IPS-15b (cell line): ENCODE measurements around the gene APOL2.
"Not testable (repeated sequence)": the region's sequence is repeated elsewhere in the genome, so short reads cannot be mapped to it uniquely, and the experiment has no call there.

Experiments
- H3K27me3 ChIP-seq: one replicate; pipeline ENCODE4 v1.6.1; 2013; ENCODE audit warnings: low read length; ENCODE audit not compliant: control insufficient read depth, insufficient read depth
- H3K36me3 ChIP-seq: one replicate; pipeline ENCODE4 v1.6.1; 2013; ENCODE audit warnings: low read length; ENCODE audit not compliant: control insufficient read depth, insufficient read depth
- H3K4me1 ChIP-seq: one replicate; pipeline ENCODE4 v1.6.1; 2013; ENCODE audit warnings: mild to moderate bottlenecking, low read length; ENCODE audit not compliant: control insufficient read depth, insufficient read depth
- H3K4me3 ChIP-seq: one replicate; pipeline ENCODE4 v1.5.1; 2013; ENCODE audit warnings: low read depth, low read length
- H3K9ac ChIP-seq: one replicate; pipeline ENCODE4 v1.6.1; 2013; ENCODE audit warnings: low read depth, mild to moderate bottlenecking, low read length
- H3K9me3 ChIP-seq: one replicate; pipeline ENCODE4 v1.6.1; 2013; ENCODE audit warnings: mild to moderate bottlenecking, low read length; ENCODE audit not compliant: control insufficient read depth, insufficient read depth

Gene APOL2

DNA sequence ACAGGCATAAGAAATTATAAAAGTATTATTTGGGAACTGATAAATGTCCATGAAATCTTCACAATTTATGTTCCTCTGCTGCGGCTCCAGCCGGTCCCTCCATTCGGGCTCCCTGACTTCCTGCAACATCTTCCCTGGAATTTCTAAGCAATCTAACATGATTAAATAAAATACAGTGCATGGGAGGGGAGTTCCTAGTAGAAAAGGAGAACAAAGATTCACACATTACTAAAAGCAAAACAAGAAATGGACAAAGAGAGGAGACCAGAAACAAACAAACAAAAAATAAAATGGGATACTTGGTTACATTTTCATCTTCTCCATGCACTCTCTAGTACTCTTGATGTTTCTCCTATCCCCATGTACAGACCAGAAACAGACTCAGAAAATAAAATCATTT lies 29.1 kb downstream of the APOL2 start:
- Histone ChIP-seq H3K9ac (no peak overlapping the region), H3K4me3 (no peak overlapping the region), H3K4me1 (no peaks in the 10 kb centered on the region), H3K9me3 (no peaks in the 10 kb centered on the region), H3K27me3 (no peaks in the 10 kb centered on the region), H3K36me3 (no peaks in the 10 kb centered on the region)

DNA sequence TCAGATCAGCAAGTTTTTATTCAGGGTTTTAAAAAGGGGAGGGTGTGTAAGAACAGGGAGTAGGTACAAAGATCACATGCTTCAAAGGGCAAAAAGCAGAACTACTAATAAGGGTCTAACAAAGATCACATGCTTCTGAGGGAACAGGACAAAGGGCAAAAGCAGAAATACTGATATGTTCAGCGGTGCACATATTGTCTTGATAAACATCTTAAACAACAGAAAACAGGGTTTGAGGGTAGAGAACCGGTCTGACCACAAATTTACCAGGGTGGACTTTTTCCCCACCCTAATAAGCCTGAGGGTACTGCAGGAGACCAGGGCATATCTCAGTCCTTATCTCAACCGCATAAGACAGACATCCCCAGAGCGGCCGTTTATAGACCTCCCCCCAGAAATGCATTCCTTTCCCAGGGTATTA lies 29.8 kb downstream of the APOL2 start:
- not testable (repeated sequence) for H3K36me3 ChIP-seq, H3K9ac ChIP-seq, H3K4me3 ChIP-seq, H3K9me3 ChIP-seq, H3K27me3 ChIP-seq, H3K4me1 ChIP-seq

DNA sequence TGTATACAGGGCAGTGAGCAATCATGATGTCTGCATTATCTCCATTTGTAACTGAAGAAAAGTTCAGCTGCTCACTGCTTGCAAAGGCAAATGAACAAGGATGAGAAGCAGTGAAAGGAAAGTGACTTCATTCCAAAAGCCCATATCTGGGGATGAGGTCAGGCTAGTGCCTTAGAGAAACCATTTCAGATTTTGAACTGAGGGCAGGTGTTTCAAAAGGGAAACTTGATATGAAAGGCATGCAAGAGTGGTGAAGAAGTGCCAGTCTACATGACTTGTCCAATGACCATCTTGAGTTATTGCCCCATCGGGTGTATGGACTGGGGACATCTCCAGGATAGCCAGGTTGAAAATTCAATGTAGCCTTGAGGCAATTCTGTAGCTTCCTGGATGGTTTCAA lies 30.4 kb downstream of the APOL2 start:
- Histone ChIP-seq H3K4me3 (no peak overlapping the region), H3K9me3 (no peaks in the 10 kb centered on the region), H3K27me3 (no peaks in the 10 kb centered on the region), H3K36me3 (no peaks in the 10 kb centered on the region), H3K4me1 (no peaks in the 10 kb centered on the region), H3K9ac (no peak overlapping the region)

DNA sequence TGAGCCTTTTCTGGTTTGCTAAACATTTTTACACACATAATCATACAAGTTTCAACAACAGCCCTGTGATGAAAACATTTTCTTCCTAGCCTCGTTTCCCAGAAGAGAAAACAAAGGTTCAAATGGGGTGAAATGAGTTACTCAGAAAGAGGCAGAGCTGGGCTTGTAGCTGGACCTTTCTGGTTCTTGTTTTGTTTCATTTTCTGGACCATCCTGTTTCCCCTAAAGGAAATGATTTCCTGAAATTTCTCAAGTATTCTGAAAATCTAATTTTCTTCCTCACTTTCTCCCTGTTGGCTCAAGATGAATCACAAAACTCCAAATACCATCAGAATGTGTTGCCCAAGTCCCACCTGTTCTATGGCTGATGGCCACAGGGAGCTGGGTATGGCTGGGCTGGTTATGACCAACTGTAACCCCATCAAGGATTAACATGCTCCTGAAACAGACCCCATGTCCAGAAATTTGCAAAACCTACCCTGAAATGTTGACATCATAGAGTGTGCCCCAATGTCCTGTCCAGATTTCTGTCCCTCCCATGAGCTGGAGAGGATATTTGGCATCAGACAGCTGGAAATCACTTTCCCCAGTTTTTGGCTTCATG lies 31.1 kb downstream of the APOL2 start:
- Histone ChIP-seq H3K4me3 (no peak overlapping the region), H3K36me3 (no peaks in the 10 kb centered on the region), H3K4me1 (no peaks in the 10 kb centered on the region)

DNA sequence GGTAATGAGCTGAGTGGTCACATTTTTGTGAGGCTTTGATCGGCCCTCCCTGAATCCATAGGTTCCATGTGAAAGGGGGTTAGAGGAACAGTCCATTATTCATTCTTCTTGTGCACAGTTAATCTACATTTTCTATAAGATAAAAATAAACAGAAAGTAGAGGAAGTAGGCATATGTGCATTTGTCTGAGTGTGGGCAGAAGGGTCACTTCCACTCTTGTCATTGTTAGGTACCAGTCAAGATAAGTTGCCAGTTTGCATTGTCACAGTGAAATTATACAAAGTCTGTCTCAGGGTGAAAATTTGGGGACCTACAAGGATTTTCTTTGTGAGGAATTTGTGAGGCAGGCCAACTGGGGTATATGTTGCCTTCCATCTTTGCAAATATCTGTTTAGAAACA lies 33.1 kb downstream of the APOL2 start:
- Histone ChIP-seq H3K4me3 (no peak overlapping the region), H3K4me1 (no peaks in the 10 kb centered on the region), H3K36me3 (no peaks in the 10 kb centered on the region), H3K9ac (no peak overlapping the region), H3K27me3 (no peaks in the 10 kb centered on the region), H3K9me3 (no peaks in the 10 kb centered on the region)

More for the DNA sequence above, 31.1 kb downstream of the APOL2 start:
- no peak overlapping the region for H3K9ac ChIP-seq
- no peaks in the 10 kb centered on the region for H3K27me3 ChIP-seq
- no peaks in the 10 kb centered on the region for H3K9me3 ChIP-seq

DNA sequence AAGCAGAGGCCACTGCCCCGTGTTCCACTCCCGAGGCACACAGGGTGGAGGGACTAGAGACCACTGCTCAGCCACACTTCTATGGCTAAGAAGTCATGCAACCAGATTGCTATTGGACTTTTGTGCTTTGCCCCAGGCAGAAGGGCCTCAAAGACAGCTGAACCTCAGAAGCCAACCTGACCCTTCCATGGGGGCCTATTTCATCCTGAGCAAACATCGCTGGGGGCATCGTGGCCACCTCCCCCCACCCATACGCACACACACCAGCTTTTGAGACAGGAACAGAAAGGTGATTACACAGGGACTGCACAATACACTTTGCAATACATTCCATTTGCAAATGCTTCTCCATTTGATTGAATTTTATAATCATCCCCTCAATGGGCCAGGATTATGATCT lies 33.8 kb downstream of the APOL2 start:
- not testable (repeated sequence) for H3K36me3 ChIP-seq, H3K27me3 ChIP-seq, H3K4me3 ChIP-seq, H3K9me3 ChIP-seq, H3K9ac ChIP-seq, H3K4me1 ChIP-seq

DNA sequence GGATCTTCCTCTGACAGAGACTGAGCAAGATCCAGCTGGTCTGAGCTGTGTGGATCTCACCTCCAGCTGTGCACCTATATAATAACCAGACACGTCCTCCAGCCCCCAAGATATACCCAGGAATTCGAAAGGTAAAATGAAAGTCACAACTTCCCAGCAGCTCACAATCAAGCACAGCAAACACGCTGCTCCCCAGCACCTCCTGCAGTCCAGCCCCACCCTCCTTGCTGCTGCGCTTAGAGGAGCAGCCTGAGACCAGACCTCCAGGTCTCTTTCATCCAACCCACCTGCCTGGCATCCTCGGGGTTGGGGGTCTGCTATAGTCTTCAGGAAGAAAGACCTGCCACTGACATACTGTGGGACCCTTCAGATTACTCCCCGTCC lies 34.7 kb downstream of the APOL2 start:
- H3K4me3 ChIP-seq, result peak overlapping the region; percentile 3
- H3K9me3 ChIP-seq, result no peaks in the 10 kb centered on the region
- no peak overlapping the region for H3K9ac ChIP-seq
- H3K36me3 ChIP-seq, result no peaks in the 10 kb centered on the region
- no peaks in the 10 kb centered on the region for H3K4me1 ChIP-seq
- no peaks in the 10 kb centered on the region for H3K27me3 ChIP-seq

DNA sequence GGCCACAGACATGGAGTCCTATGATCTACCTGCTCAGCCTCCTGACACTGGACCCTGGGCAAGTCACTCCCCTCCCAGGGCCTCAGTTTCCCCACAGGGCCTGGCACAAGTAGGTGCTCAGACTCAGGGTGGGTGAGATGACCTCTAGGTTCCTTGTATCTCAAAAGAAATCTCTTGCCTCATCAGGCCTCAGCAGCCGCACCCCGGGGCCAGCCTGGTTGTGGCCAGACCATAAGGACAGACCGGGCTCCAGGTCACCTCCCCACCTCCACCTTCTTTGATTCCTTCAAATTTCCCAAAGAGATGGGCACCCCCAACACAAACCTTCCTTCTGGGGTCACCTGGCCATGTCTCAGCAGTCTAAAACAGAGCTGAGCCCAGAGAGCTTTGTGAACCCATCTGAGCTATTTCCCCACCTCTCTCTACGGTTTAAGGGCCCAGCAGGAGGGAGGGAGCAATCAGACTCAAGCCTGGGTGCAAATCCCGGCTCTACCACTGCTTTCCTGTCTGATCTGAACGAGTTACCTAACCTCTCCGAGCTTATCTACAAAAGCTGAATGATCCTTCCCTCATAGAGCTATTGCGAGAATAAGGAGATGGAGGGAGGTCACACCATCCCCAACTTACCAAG lies 35.2 kb downstream of the APOL2 start:
- Histone ChIP-seq H3K9ac (no peak overlapping the region), H3K9me3 (no peaks in the 10 kb centered on the region), H3K4me3 (peak overlapping the region; percentile 3), H3K4me1 (no peaks in the 10 kb centered on the region), H3K27me3 (no peaks in the 10 kb centered on the region), H3K36me3 (no peaks in the 10 kb centered on the region)

DNA sequence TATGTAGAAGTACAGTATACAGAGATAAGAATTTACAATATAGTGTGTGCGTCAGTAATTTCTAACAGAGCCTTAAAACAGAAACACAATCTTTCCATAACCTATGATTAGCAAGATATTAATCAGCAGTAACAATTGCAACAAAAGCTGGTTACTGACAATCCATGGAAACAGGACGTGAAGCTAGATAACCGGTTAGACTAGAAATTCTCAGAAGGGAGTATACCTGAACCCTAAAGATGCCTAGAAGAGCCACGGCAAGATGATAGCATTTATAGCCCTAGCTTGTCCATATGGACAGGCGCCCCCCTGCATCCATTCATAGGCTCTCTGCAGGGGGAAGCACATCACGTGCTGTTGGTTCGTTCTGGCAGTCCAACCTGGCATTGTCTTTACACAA lies 35.9 kb downstream of the APOL2 start:
- not testable (repeated sequence) for H3K27me3 ChIP-seq, H3K36me3 ChIP-seq, H3K4me1 ChIP-seq, H3K4me3 ChIP-seq, H3K9me3 ChIP-seq, H3K9ac ChIP-seq

DNA sequence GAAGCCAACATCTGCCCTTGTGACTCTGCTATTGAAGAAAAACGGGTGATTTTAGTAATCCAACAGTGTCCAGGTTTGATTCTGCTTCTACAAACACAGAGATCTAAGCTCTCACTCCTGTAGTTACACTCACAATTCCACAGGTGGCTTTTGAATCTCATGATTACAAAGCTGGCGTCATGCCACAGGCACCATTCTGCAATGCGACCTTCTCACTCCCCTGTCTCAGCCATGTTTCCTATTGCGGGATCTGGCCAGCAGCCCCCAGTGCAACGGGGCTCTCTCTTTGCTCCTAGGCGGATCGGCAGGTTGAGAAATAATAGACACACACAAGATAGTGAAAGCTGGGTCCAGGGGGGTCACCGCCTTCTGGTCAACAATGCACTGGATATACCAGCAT lies 36.4 kb downstream of the APOL2 start:
- not testable (repeated sequence) for H3K4me3 ChIP-seq, H3K27me3 ChIP-seq, H3K9me3 ChIP-seq, H3K9ac ChIP-seq, H3K4me1 ChIP-seq, H3K36me3 ChIP-seq

DNA sequence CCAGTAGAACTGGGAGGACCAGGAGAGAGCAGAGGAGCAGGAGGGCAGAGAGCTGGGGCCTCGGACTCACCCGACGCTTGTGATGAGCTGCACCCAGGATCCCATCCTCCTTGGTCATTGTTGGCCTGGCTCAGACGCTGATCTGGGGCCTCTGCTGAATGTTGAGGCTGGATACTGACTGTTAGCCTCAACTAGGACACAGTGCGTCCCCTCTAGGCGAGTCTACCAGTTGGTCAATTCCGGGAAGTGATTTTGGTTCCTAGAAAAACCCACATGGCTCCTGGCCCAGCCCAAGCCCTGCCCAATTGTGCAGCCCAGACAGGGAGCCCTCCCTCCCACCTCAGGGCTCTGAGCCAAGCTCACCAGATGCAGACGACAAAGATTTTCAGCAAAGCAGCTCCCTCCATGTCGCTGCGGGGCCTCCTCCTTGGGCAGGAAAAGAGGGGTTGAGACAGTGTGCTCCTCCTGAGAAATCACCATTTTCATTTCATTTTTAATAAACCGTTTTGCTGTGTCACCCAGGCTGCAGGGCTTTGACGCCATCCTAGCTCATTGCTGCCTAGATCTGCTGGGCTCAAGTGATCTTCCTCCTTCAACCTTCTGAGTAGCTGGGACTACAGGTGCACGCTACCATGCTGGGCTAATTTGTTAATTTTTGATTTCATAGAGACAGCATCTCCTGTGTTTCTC lies 37.6 kb downstream of the APOL2 start, which contains the start of gene APOL4:
APOL4 (minus strand) TSS at position 180 of the 690 bp plus-strand sequence; CDS start at position 105, 75 bp downstream.
- peaks cover 9% of the 10 kb centered on the region for H3K4me1 ChIP-seq
- no peaks in the 10 kb centered on the region for H3K9me3 ChIP-seq
- no peak within 1 kb of the TSS for H3K9ac ChIP-seq
- H3K4me3 ChIP-seq, result no peak within 1 kb of the TSS
- H3K36me3 ChIP-seq, result no peaks in the 10 kb centered on the region
- H3K27me3 ChIP-seq, result no peaks in the 10 kb centered on the region

DNA sequence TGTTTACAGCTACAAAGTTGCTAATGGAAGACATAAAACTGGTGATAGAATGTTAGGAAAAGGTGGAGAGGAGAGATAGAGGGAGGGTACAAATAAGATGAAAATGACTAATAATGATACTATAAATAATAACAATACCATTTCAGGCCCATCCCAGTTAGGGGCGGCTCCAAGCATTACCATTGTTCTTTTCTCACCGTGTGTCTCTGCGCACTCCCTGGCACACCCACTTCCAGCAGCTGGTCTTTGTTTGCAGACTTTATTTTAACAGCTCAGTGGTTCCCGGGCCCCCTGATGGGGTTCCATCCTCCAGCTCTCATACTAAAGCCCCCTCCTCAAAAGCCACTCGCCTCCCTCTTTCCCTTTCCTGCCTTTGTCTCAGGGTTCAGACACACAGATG lies 38.3 kb downstream of the APOL2 start:
- H3K4me3 ChIP-seq, result not testable (repeated sequence)

More for the DNA sequence above, 38.3 kb downstream of the APOL2 start:
- not testable (repeated sequence) for H3K36me3 ChIP-seq, H3K27me3 ChIP-seq, H3K9ac ChIP-seq, H3K9me3 ChIP-seq
- H3K4me1 ChIP-seq, result peaks cover 10% of the 10 kb centered on the region
